NT2/D1 (cell line): ENCODE measurements around the gene PTPRK.

Experiments
- DNase-seq: peaks from one replicate; pipeline ENCODE4 v3.0.0-alpha.2; 2011; ENCODE audit warnings: low read depth, low spot score
- H3K27me3 ChIP-seq: 2 replicates; pipeline ENCODE4 v1.6.0; 2011; ENCODE audit warnings: mild to moderate bottlenecking; ENCODE audit not compliant: insufficient read length, insufficient read depth
- H3K36me3 ChIP-seq: 2 replicates; pipeline ENCODE4 v1.6.1; 2011; ENCODE audit warnings: mild to moderate bottlenecking, low read length, mixed read lengths; ENCODE audit not compliant: insufficient read depth, insufficient read length
- H3K4me1 ChIP-seq: 2 replicates; pipeline ENCODE4 v1.5.1; 2011; ENCODE audit not compliant: insufficient read depth, insufficient read length
- H3K4me3 ChIP-seq: 2 replicates; pipeline ENCODE4 v1.5.1; 2011; ENCODE audit warnings: low read depth; ENCODE audit not compliant: insufficient read length
- H3K9ac ChIP-seq: 2 replicates; pipeline ENCODE4 v1.6.0; 2011; ENCODE audit warnings: low read depth; ENCODE audit not compliant: insufficient read length
- H3K9me3 ChIP-seq: 2 replicates; pipeline ENCODE4 v1.5.1; 2011; ENCODE audit warnings: mild to moderate bottlenecking, low read length; ENCODE audit not compliant: insufficient read depth
- SUZ12 ChIP-seq: IDR thresholded peaks from 2 replicates; pipeline ENCODE4 v1.6.1; 2011; ENCODE audit not compliant: insufficient read length, insufficient read depth; ENCODE audit errors: extremely low read depth
- YY1 ChIP-seq: IDR thresholded peaks from 2 replicates; pipeline ENCODE4 v1.6.1; 2011; ENCODE audit not compliant: insufficient read length, insufficient read depth
- ZNF274 ChIP-seq: IDR thresholded peaks from 2 replicates; pipeline ENCODE4 v1.6.1; 2011; ENCODE audit warnings: mild to moderate bottlenecking, low read depth, low read length

The PTPRK gene

DNA sequence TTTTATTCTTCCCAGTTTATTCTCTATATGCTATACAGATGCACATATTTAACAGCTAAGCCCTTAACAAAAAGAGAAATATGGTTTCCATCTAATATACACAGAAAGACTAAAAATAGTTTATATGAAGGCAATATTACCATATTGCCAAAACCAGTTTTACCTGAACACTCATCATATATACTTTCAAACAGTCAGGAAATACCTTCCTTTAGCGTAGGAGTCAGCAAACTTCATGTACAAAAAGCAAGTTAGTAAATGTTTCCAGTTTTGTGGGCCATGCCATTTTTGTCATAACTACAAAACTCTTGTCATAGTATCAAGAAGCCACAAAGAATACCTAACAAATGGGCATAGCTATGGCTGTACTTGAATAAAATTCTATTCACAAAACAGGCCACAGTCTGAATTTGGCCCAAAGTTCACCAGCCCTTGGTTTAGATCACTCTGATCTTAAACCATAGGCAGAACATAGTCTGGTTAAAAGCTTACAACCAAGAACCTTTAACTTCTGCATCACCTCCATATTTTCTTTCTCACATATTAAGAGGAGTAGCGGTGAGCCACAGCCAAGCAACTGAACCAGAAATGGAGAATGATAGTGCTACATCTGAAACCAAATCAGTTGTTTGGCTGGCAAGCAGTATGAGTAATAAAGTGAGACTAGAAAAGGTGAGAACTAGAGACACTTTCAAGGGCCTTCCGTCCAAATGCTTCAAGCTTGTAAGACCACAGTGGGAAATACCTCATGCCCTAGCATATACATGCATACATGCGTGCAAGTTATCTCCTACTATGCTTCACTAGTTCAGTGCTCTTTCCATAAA is 116.6 kb downstream of the PTPRK start:
- Histone ChIP-seq H3K9me3 (no peaks in the 10 kb centered on the region), H3K4me3 (no peak overlapping the region), H3K27me3 (no peaks in the 10 kb centered on the region), H3K4me1 (no peaks in the 10 kb centered on the region), H3K9ac (no peak overlapping the region), H3K36me3 (no peaks in the 10 kb centered on the region)
- no peak for TF ChIP-seq SUZ12
- DNase-seq = no peak

DNA sequence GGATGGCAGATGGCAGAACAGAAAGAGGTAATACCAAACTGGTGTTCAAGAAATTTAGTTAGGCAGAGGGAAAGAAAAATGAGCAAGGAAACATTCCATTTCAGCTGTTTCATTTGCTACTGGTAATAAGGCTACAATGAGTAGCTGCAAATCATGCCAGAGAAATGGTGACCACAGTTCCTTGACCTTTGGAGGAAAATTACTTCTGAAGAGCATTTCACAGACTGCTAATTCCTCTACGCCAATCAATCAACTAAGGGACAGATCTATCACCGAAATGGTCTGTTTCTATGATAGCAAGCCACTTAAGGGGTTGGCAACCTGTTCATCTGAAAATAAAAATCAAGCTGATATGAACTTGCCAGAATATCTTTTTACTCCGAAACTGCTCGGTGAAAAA is 119.5 kb downstream of the PTPRK start:
- H3K4me1 ChIP-seq = no peaks in the 10 kb centered on the region
- DNase-seq = no peak
- no peaks in the 10 kb centered on the region for H3K36me3 ChIP-seq
- no peak for TF ChIP-seq SUZ12
- no peak for TF ChIP-seq ZNF274
- TF ChIP-seq YY1 = no peak
- H3K27me3 ChIP-seq = no peaks in the 10 kb centered on the region
- H3K9me3 ChIP-seq = no peaks in the 10 kb centered on the region
- no peak overlapping the region for H3K4me3 ChIP-seq
- H3K9ac ChIP-seq = no peak overlapping the region

DNA sequence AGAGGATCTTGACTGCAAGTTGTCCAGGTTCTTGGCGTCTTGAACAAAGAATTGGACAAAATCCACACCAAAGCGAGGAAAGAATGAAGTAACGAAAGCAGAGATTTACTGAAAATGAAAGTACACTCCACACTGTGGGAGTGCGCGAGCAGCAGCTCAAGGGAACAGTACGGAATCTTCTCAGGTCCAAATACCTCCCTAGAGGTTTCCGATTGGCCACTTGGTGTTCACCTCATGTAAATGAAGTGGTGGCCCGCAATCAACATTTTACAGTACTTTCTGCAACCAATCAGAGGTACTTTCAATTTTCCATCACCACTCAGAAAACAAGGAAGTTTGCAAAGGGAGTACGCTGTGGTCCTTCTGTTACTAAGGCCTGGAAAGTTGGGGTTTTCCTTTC is 122.4 kb downstream of the PTPRK start:
- H3K4me3 ChIP-seq = no peak overlapping the region
- DNase-seq = no peak

DNA sequence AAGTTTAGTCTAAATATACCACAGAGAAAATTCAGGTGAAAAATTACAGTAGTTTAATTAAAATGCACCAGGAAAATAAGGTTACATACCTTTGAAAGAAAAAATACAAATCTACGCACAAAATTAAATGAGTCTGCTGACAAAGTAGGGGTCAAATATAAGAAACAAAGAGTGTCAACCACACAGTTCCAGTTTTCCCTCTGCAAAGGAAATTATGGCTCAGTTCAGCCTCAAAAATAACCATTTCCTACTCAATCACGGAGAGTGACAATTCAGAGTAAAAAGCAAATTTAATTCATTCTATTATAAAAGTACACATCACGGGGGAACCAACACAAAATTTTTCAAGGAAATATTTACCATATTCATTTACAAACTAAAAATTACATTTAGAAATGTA is 124.8 kb downstream of the PTPRK start:
- Histone ChIP-seq H3K9ac (no peak overlapping the region), H3K9me3 (no peaks in the 10 kb centered on the region), H3K4me3 (no peak overlapping the region), H3K4me1 (no peaks in the 10 kb centered on the region), H3K27me3 (no peaks in the 10 kb centered on the region), H3K36me3 (no peaks in the 10 kb centered on the region)
- TF ChIP-seq SUZ12 = no peak
- TF ChIP-seq YY1 = no peak
- TF ChIP-seq ZNF274 = no peak
- no peak for DNase-seq

More for the DNA sequence above, 122.4 kb downstream of the PTPRK start:
- TF ChIP-seq SUZ12 (no peak), ZNF274 (no peak)
- Histone ChIP-seq H3K27me3 (no peaks in the 10 kb centered on the region), H3K9me3 (no peaks in the 10 kb centered on the region), H3K9ac (no peak overlapping the region), H3K36me3 (no peaks in the 10 kb centered on the region), H3K4me1 (no peaks in the 10 kb centered on the region)

DNA sequence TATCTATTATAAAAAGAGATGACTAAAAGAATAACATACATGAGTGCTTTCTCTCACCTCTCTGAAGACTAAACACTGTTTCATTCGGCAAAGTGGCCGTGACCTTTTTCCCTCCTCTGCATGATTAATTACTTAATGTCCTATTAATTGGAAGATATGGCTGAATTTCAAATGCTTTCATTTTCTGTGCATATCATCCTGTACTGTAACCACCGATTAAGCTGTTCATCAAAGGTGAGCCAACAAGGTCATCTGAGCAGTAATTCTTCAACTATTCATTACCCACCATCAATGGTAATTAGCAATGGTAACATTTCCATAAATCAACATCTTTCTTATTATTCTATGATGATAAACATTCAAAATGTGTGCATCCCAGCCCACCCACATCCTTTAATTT is 125.2 kb downstream of the PTPRK start:
- Histone ChIP-seq H3K9ac (no peak overlapping the region), H3K4me3 (no peak overlapping the region), H3K4me1 (no peaks in the 10 kb centered on the region), H3K27me3 (no peaks in the 10 kb centered on the region), H3K36me3 (no peaks in the 10 kb centered on the region), H3K9me3 (no peaks in the 10 kb centered on the region)
- no peak for DNase-seq
- TF ChIP-seq YY1 (no peak), SUZ12 (no peak), ZNF274 (no peak)

DNA sequence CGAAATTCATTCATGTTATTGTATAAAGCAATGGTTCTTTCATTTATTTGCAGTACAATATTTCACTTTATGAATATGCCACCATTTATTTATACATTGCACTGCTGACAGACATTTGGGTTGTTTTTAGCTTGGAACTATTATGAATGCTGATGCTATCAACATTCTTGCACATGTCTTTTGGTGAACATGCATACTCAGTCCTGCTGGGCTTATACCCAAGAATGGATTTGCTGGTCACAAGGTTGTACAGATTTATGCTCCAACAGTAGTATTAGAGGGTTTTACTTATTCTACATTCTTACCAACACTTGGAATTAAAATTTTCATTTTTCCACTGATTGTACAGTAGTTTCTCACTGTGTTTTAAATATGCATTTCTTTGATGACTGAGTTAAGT is 126.2 kb downstream of the PTPRK start:
- H3K9me3 ChIP-seq = no peaks in the 10 kb centered on the region
- no peaks in the 10 kb centered on the region for H3K36me3 ChIP-seq
- no peaks in the 10 kb centered on the region for H3K27me3 ChIP-seq
- DNase-seq = no peak
- TF ChIP-seq YY1 (no peak), ZNF274 (no peak), SUZ12 (no peak)
- no peaks in the 10 kb centered on the region for H3K4me1 ChIP-seq
- no peak overlapping the region for H3K4me3 ChIP-seq
- H3K9ac ChIP-seq = no peak overlapping the region

DNA sequence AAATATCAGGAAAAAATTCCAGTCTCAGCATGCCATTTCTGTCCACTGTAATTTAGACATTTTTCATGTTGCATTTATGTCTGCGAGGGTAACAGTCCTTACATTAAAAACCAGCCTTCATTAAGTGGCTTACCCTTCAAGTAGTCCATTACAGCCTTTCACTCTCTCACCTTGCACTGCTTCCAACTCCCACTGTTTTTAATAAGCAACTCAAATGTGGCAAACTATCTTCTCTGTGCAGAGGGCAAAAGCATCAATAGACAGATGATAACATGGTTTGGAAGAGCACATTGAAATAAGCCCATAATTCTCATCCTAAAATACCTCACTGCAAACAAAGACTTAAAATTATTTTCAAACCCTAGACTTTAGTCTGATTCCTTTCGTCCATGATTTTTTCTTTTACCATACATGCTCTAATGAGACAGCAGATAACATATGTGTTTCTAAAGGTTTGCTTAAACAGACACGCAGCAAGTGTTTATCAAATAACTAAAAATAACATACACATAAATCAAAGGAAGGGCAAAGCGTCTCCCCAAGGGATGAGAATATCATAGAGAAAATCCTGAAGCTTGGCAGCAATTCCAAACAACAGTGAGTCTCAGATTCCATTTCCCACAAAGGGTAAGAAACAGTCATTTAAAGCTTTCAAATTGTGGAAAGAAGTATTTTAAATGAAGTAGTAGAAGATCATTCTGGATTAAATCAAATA is 130.4 kb downstream of the PTPRK start:
- Histone ChIP-seq H3K9ac (no peak overlapping the region), H3K9me3 (no peaks in the 10 kb centered on the region), H3K4me1 (no peaks in the 10 kb centered on the region), H3K4me3 (no peak overlapping the region), H3K36me3 (no peaks in the 10 kb centered on the region), H3K27me3 (no peaks in the 10 kb centered on the region)
- TF ChIP-seq YY1 (no peak), SUZ12 (no peak), ZNF274 (no peak)
- no peak for DNase-seq

DNA sequence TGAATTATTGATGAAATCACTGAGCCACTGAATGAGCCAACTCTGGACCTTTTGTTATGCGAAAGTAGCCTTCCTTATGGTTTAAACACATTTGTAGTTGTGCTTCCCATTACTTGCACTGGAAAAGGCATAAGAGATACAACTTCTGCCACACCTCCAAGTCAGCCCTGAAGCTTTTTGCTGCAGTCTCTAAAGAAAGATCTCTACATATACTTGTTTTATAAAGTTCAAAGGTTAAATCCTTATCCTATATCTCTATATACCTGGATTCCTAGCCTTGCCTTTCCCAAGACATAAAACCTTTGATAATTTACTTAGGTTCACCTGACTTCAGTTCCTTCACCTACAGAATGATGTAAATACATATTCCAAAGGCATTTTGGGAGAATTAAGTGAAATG is 132.0 kb downstream of the PTPRK start:
- DNase-seq = no peak
- H3K36me3 ChIP-seq = no peaks in the 10 kb centered on the region
- TF ChIP-seq ZNF274 (no peak), SUZ12 (no peak), YY1 (no peak)

More for the DNA sequence above, 132.0 kb downstream of the PTPRK start:
- Histone ChIP-seq H3K27me3 (no peaks in the 10 kb centered on the region), H3K4me1 (no peaks in the 10 kb centered on the region), H3K9me3 (no peaks in the 10 kb centered on the region), H3K4me3 (no peak overlapping the region), H3K9ac (no peak overlapping the region)
